ENCODE results near the gene GATA5.
"Not testable (repeated sequence)": the region's sequence is repeated elsewhere in the genome, so short reads cannot be mapped to it uniquely, and the experiment has no call there.

Gene GATA5

GRCh38 chr20:62433658-62434497 is 41.9 kb downstream of the GATA5 start:
- DNase-seq, result peak in 23 of 58 donors; percentile 3 to 43 (median 25)

- DNase-seq, result no peak
Observed at GRCh38 chr20:62430866-62431447, 44.8 kb downstream of the GATA5 start.

- no peak for DNase-seq
Observed at GRCh38 chr20:62430311-62430853, 45.4 kb downstream of the GATA5 start.

- no peak for DNase-seq
Observed at GRCh38 chr20:62429455-62430310, 46.1 kb downstream of the GATA5 start.

- no peak for DNase-seq
Observed at GRCh38 chr20:62428396-62429295, 47.1 kb downstream of the GATA5 start.

- DNase-seq, result no peak
Observed at GRCh38 chr20:62428002-62428372, 47.8 kb downstream of the GATA5 start.

GRCh38 chr20:62427172-62428001 is 48.4 kb downstream of the GATA5 start, which contains the start of gene RBBP8NL:
Gene RBBP8NL (minus strand): TSS chr20:62427539. CDS start chr20:62419647, 7,892 bp downstream.
- DNase-seq, result no peak

- DNase-seq, result no peak
Observed at GRCh38 chr20:62426699-62427131, 49.1 kb downstream of the GATA5 start.

- not testable (repeated sequence) for DNase-seq
Observed at GRCh38 chr20:62426059-62426348, 49.8 kb downstream of the GATA5 start.

GRCh38 chr20:62425281-62426058 is 50.3 kb downstream of the GATA5 start:
- no peak for DNase-seq

- DNase-seq, result no peak
Observed at GRCh38 chr20:62424249-62425107, 51.3 kb downstream of the GATA5 start.

GRCh38 chr20:62423326-62423706 is 52.5 kb downstream of the GATA5 start:
- DNase-seq, result no peak

GRCh38 chr20:62422636-62423325 is 53.0 kb downstream of the GATA5 start:
- DNase-seq, result no peak

GRCh38 chr20:62421716-62421990 is 54.1 kb downstream of the GATA5 start:
- no peak for DNase-seq

GRCh38 chr20:62420846-62421715 is 54.7 kb downstream of the GATA5 start:
- no peak for DNase-seq

GRCh38 chr20:62419759-62420158 is 56.0 kb downstream of the GATA5 start:
- DNase-seq, result no peak
